ENCODE data around the gene MYEOV. TPM values are rescaled to one million over a fixed set of nuclear protein-coding genes. Genes with fewer than 3 reads are reported as not detected.
A peak's percentile ranks its signal among the peaks of the same experiment; 100 is the strongest.

MYEOV gene
- total and polyA plus RNA-seq, 9 of the 15 experiments (the other 6 are each of a cell fraction or from before 2014, with no cell fraction given): 10.2 to 133 (median 32.2) TPM

GRCh38 chr11:69301455-69302401, 7.8 kb downstream of the MYEOV start (continued):
- peak; percentile 51 for TF ChIP-seq TEAD4 (IDR thresholded peaks at IDR 0.05; ENCODE audit: low read length)
- TF ChIP-seq TEAD4 (CRISPR knock-in tag; IDR thresholded peaks at IDR 0.05; ENCODE audit: borderline replicate concordance): no peak
- no peak for TF ChIP-seq ILF3 (IDR thresholded peaks at IDR 0.05; ENCODE audit: borderline replicate concordance)
- no peak for TF ChIP-seq NCOR1 (IDR thresholded peaks at IDR 0.05)
- TF ChIP-seq NCOA2 (IDR thresholded peaks at IDR 0.05; ENCODE audit: partially characterized antibody in 2 of 2): no peak
- no peak for TF ChIP-seq ZNF224 (CRISPR knock-in tag; IDR thresholded peaks at IDR 0.05)
- no peak for TF ChIP-seq CREBBP (IDR thresholded peaks at IDR 0.05; ENCODE audit: low read depth, low read length)
- no peak for TF ChIP-seq ZNF77 (CRISPR knock-in tag; IDR thresholded peaks at IDR 0.05)
- no peak for TF ChIP-seq ZNF347 (CRISPR knock-in tag; IDR thresholded peaks at IDR 0.05; ENCODE audit: low read depth)
- TF ChIP-seq NR2C2 (CRISPR knock-in tag; IDR thresholded peaks at IDR 0.05): no peak
- no peak for TF ChIP-seq NR2C2 (tag; IDR thresholded peaks at IDR 0.05)
- no peak for TF ChIP-seq MTA1 (IDR thresholded peaks at IDR 0.05; ENCODE audit: borderline replicate concordance)
- TF ChIP-seq POLR2G (IDR thresholded peaks at IDR 0.05; ENCODE audit: low read depth, low read length): 0 out of 2 replicates have a peak, but pooled peaks have one; percentile 22
- no peak for TF ChIP-seq ZBTB1 (CRISPR knock-in tag; IDR thresholded peaks at IDR 0.05; ENCODE audit: borderline replicate concordance, low read depth)
- no peak for TF ChIP-seq ZNF431 (CRISPR knock-in tag; IDR thresholded peaks at IDR 0.05)
- no peak for TF ChIP-seq MXI1 (IDR thresholded peaks at IDR 0.05; ENCODE audit: low read depth, low read length)
- no peak for TF ChIP-seq ETV5 (CRISPR knock-in tag; IDR thresholded peaks at IDR 0.05; ENCODE audit: low read depth)
- TF ChIP-seq POLR3G (IDR thresholded peaks at IDR 0.05; ENCODE audit: extremely low read depth, insufficient read length, insufficient replicate concordance): no peak
- TF ChIP-seq THRB (CRISPR knock-in tag; conservative IDR thresholded peaks at IDR 0.05): no peak
- TF ChIP-seq FOSL1 (tag; conservative IDR thresholded peaks at IDR 0.05): peak; percentile 96
- no peak for TF ChIP-seq NBN (IDR thresholded peaks at IDR 0.05; ENCODE audit: low read depth)
- TF ChIP-seq, protein P1, sequence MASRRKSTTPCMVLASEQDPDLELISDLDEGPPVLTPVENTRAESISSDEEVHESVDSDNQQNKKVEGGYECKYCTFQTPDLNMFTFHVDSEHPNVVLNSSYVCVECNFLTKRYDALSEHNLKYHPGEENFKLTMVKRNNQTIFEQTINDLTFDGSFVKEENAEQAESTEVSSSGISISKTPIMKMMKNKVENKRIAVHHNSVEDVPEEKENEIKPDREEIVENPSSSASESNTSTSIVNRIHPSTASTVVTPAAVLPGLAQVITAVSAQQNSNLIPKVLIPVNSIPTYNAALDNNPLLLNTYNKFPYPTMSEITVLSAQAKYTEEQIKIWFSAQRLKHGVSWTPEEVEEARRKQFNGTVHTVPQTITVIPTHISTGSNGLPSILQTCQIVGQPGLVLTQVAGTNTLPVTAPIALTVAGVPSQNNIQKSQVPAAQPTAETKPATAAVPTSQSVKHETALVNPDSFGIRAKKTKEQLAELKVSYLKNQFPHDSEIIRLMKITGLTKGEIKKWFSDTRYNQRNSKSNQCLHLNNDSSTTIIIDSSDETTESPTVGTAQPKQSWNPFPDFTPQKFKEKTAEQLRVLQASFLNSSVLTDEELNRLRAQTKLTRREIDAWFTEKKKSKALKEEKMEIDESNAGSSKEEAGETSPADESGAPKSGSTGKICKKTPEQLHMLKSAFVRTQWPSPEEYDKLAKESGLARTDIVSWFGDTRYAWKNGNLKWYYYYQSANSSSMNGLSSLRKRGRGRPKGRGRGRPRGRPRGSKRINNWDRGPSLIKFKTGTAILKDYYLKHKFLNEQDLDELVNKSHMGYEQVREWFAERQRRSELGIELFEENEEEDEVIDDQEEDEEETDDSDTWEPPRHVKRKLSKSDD (conservative IDR thresholded peaks at IDR 0.05; ENCODE audit: low read length): no peak
- no peak for TF ChIP-seq BRF1 (IDR thresholded peaks at IDR 0.05; ENCODE audit: borderline replicate concordance, extremely low read depth, insufficient read length)
- TF ChIP-seq COPS2 (conservative IDR thresholded peaks at IDR 0.05): no peak
- no peak for TF ChIP-seq TCF15 (CRISPR knock-in tag; IDR thresholded peaks at IDR 0.05)

All from K562 (cell line).